Measurements from ENCODE around the gene RNASE12.
"Not testable (repeated sequence)": the region's sequence is repeated elsewhere in the genome, so short reads cannot be mapped to it uniquely, and the experiment has no call there.

- TF ChIP-seq EZH2 (IDR thresholded peaks at IDR 0.05; ENCODE audit: insufficient read depth, poor library complexity, severe bottlenecking); EZH2phosphoT487 (IDR thresholded peaks at IDR 0.05; ENCODE audit: insufficient read depth, low read depth): not testable (repeated sequence)
Measured at GRCh38 chr14:20595726-20596125, 4.5 kb upstream of the RNASE12 start.

Measured in GM23248 (cell line).